ENCODE data around the gene ELAVL2. TPM values are rescaled to one million over a fixed set of nuclear protein-coding genes. Genes with fewer than 3 reads are reported as not detected.

ELAVL2 gene
- total and polyA plus RNA-seq, 2 donors (not counting 3 experiments of a cell fraction or from before 2014, with no cell fraction given), result 0.06 to 0.20 TPM

DNA sequence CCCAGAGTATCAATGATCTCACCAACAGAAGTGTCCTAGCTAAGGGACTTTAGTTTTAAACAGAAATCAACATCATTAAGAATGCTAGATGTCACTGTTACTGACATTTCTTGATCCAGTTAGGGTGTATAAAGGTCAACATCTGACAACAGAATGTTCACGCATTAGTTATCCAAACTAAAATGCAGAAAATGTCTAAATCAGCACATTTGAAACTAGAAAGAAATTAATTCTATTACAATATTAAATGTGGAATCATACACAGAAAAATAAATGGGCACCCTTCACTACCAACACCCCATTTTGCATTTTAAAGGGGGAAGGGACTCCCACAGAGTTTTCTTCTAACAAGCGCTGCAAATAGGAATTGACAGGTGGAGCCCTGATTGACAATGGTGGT lies 24.5 kb downstream of the ELAVL2 start:
- TF ChIP-seq MYC (IDR thresholded peaks at IDR 0.05; ENCODE audit: low read depth, low read length), result no peak
- no peak overlapping the region for H3K9ac ChIP-seq (replicated peaks; ENCODE audit: extremely low read depth, insufficient read depth, low read length)
- no peaks in the 10 kb centered on the region for H3K9me3 ChIP-seq (replicated peaks; ENCODE audit: control insufficient read depth, insufficient read depth, low read length)
- no peaks in the 10 kb centered on the region for H3K79me2 ChIP-seq (ENCODE audit: control insufficient read depth, insufficient read depth, low read length)
- ChIA-PET CTCF (no interaction called here), POLR2A (no interaction called here)
- no peak overlapping the region for H3K27ac ChIP-seq (ENCODE audit: insufficient read depth, low read depth, low read length)
- H2AFZ ChIP-seq (ENCODE audit: low read depth, low read length), result no peak overlapping the region
- DNase-seq (ENCODE audit: low read depth, low spot score) (no peak), FAIRE-seq (no peak)
- H3K4me1 ChIP-seq (ENCODE audit: control insufficient read depth, extremely low read depth, insufficient read depth, low read length), result no peaks in the 10 kb centered on the region
- no TSS peak for BruUV-seq (replicated peaks)
- no peaks in the 10 kb centered on the region for H4K20me1 ChIP-seq (replicated peaks; ENCODE audit: control insufficient read depth, extremely low read depth, insufficient read depth, low read length)
- dilution Hi-C loops (cut with MboI; ENCODE audit: extremely low pct_ligation_motif_present, low sequenced_read_pairs), result no loop called here
- no peaks in the 10 kb centered on the region for H3K9me1 ChIP-seq (replicated peaks; ENCODE audit: control insufficient read depth, extremely low read depth, insufficient read depth, low read length)
- no peak overlapping the region for H3K4me3 ChIP-seq (replicated peaks in 1 of 3; ENCODE audit: insufficient read depth in 1 of 3, low read depth in 1 of 3, low read length in 3 of 3)
- intact Hi-C loops (cut with micrococcal nuclease), result no loop called here
- no peaks in the 10 kb centered on the region for H3K27me3 ChIP-seq (ENCODE audit: control insufficient read depth in 2 of 2, insufficient read depth in 2 of 2, low read length in 2 of 2)
- H3K4me2 ChIP-seq (ENCODE audit: insufficient read depth, low read length), result no peak overlapping the region
- H3K36me3 ChIP-seq (ENCODE audit: control insufficient read depth in 2 of 2, extremely low read depth in 1 of 2, insufficient read depth in 2 of 2, low read length in 2 of 2), result no peaks in the 10 kb centered on the region

DNA sequence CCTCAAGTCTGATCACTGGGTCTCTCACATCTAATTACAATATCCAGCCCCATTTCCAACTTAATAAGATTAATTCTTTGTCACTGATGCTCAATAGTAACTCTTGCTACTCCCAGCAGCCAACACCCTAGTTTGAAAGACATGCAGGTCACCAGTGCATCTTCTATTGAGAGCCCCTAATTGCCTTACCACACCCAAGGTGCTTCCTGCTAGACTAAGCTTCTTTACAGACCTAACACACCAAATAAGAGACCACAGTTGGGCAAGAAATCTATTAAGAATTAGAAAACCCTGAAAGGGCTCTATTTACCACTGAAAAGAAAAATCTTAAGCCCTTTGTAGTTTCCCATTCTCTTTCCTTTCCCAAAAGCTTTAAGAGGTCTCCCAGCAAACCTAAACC lies 26.5 kb downstream of the ELAVL2 start:
- H3K4me2 ChIP-seq (ENCODE audit: insufficient read depth, low read length), result no peak overlapping the region

More for the DNA sequence above, 26.5 kb downstream of the ELAVL2 start:
- intact Hi-C loops (cut with micrococcal nuclease), result no loop called here
- no peak overlapping the region for H2AFZ ChIP-seq (ENCODE audit: low read depth, low read length)
- FAIRE-seq, result no peak
- dilution Hi-C loops (cut with MboI; ENCODE audit: extremely low pct_ligation_motif_present, low sequenced_read_pairs), result no loop called here
- H3K79me2 ChIP-seq (ENCODE audit: control insufficient read depth, insufficient read depth, low read length), result no peaks in the 10 kb centered on the region
- DNase-seq (ENCODE audit: low read depth, low spot score), result no peak
- H3K27me3 ChIP-seq (ENCODE audit: control insufficient read depth in 2 of 2, insufficient read depth in 2 of 2, low read length in 2 of 2), result no peaks in the 10 kb centered on the region
- H3K9ac ChIP-seq (replicated peaks; ENCODE audit: extremely low read depth, insufficient read depth, low read length), result no peak overlapping the region
- ChIA-PET POLR2A (no interaction called here), CTCF (no interaction called here)
- H3K4me1 ChIP-seq (ENCODE audit: control insufficient read depth, extremely low read depth, insufficient read depth, low read length), result no peaks in the 10 kb centered on the region
- H3K36me3 ChIP-seq (ENCODE audit: control insufficient read depth in 2 of 2, extremely low read depth in 1 of 2, insufficient read depth in 2 of 2, low read length in 2 of 2), result no peaks in the 10 kb centered on the region
- H3K27ac ChIP-seq (ENCODE audit: insufficient read depth, low read depth, low read length), result no peak overlapping the region
- H3K9me1 ChIP-seq (replicated peaks; ENCODE audit: control insufficient read depth, extremely low read depth, insufficient read depth, low read length), result no peaks in the 10 kb centered on the region
- H4K20me1 ChIP-seq (replicated peaks; ENCODE audit: control insufficient read depth, extremely low read depth, insufficient read depth, low read length), result no peaks in the 10 kb centered on the region
- TF ChIP-seq POLR2AphosphoS5 (IDR thresholded peaks at IDR 0.05; ENCODE audit: insufficient read depth, low read depth, low read length) (no peak), POLR2A (IDR thresholded peaks at IDR 0.05; ENCODE audit: low read depth, low read length) (no peak), JUN (IDR thresholded peaks at IDR 0.05; ENCODE audit: borderline replicate concordance, insufficient read depth, insufficient read length, low read depth) (no peak), MYC (IDR thresholded peaks at IDR 0.05; ENCODE audit: low read depth, low read length) (no peak), EZH2 (IDR thresholded peaks at IDR 0.05; ENCODE audit: borderline replicate concordance, low read depth, low read length, severe bottlenecking) (no peak), GATA2 (IDR thresholded peaks at IDR 0.05; ENCODE audit: insufficient read depth, insufficient read length, low read depth, low read length) (no peak), FOS (IDR thresholded peaks at IDR 0.05; ENCODE audit: borderline replicate concordance, insufficient read depth, low read length) (no peak)
- TF ChIP-seq, protein P1, sequence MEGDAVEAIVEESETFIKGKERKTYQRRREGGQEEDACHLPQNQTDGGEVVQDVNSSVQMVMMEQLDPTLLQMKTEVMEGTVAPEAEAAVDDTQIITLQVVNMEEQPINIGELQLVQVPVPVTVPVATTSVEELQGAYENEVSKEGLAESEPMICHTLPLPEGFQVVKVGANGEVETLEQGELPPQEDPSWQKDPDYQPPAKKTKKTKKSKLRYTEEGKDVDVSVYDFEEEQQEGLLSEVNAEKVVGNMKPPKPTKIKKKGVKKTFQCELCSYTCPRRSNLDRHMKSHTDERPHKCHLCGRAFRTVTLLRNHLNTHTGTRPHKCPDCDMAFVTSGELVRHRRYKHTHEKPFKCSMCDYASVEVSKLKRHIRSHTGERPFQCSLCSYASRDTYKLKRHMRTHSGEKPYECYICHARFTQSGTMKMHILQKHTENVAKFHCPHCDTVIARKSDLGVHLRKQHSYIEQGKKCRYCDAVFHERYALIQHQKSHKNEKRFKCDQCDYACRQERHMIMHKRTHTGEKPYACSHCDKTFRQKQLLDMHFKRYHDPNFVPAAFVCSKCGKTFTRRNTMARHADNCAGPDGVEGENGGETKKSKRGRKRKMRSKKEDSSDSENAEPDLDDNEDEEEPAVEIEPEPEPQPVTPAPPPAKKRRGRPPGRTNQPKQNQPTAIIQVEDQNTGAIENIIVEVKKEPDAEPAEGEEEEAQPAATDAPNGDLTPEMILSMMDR (IDR thresholded peaks at IDR 0.05; ENCODE audit: extremely low read depth in 1 of 2, insufficient read depth in 1 of 2, low read depth in 1 of 2, low read length in 2 of 2), result no peak
- TF ChIP-seq, protein P2, sequence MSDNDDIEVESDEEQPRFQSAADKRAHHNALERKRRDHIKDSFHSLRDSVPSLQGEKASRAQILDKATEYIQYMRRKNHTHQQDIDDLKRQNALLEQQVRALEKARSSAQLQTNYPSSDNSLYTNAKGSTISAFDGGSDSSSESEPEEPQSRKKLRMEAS (IDR thresholded peaks at IDR 0.05; ENCODE audit: insufficient read depth, insufficient read length), result no peak
- BruUV-seq (replicated peaks), result no TSS peak
- no peak overlapping the region for H3K4me3 ChIP-seq (replicated peaks in 1 of 3; ENCODE audit: insufficient read depth in 1 of 3, low read depth in 1 of 3, low read length in 3 of 3)
- no peaks in the 10 kb centered on the region for H3K9me3 ChIP-seq (replicated peaks; ENCODE audit: control insufficient read depth, insufficient read depth, low read length)

All from endothelial cell of umbilical vein (primary cell).